ENCODE measurements around the gene SMAGP. TPM values are rescaled to one million over a fixed set of nuclear protein-coding genes. Genes with fewer than 3 reads are reported as not detected.

SMAGP gene
- total RNA-seq, 2 experiments from 2014 or later: 0.96 to 1.4 TPM

DNA sequence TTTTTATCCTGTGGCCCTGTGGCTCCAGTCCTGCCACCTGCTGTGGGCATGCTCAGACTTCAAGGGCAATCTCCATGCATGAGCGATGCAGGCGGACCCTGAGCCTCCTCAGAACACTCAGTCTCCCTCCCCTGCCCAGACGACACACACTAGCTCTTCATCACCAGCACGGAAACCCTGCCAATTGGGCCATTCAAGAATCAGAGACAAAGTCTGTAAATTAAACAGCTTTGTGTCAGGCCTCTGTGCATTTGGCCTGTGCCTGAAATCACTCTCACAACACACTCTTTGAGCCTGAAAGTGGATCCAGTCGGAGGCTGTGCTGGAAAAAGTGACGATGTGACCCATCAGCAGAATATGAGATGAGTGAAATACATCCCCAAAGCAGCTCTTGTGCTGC lies 64.9 kb downstream of the SMAGP start:
- Mint-ChIP-seq H3K27ac (no peak overlapping the region), H3K4me3 (no peak overlapping the region), H3K36me3 (ENCODE audit: low read depth) (no peaks in the 10 kb centered on the region), H3K9me3 (no peaks in the 10 kb centered on the region), H3K4me1 (ENCODE audit: low read depth) (peaks cover 5% of the 10 kb centered on the region), H3K27me3 (no peaks in the 10 kb centered on the region)
- ATAC-seq (no peak), DNase-seq (no peak)
- intact Hi-C loops (cut with micrococcal nuclease): no loop called here
- CTCF ChIA-PET: interaction anchor here (0.8 to 1.4 kb wide), 3 partner anchors 12 to 148 kb away, joined by 3 to 4 read pairs (median 3); no protein-coding TSS in a partner anchor
- TF ChIP-seq, protein P1, sequence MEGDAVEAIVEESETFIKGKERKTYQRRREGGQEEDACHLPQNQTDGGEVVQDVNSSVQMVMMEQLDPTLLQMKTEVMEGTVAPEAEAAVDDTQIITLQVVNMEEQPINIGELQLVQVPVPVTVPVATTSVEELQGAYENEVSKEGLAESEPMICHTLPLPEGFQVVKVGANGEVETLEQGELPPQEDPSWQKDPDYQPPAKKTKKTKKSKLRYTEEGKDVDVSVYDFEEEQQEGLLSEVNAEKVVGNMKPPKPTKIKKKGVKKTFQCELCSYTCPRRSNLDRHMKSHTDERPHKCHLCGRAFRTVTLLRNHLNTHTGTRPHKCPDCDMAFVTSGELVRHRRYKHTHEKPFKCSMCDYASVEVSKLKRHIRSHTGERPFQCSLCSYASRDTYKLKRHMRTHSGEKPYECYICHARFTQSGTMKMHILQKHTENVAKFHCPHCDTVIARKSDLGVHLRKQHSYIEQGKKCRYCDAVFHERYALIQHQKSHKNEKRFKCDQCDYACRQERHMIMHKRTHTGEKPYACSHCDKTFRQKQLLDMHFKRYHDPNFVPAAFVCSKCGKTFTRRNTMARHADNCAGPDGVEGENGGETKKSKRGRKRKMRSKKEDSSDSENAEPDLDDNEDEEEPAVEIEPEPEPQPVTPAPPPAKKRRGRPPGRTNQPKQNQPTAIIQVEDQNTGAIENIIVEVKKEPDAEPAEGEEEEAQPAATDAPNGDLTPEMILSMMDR (IDR thresholded peaks at IDR 0.05): no peak
- POLR2A ChIA-PET: interaction anchor here (1.0 to 1.8 kb wide), 3 partner anchors 13 to 47 kb away, joined by 3 to 5 read pairs (median 5); partner anchors contain the start of gene POU6F1

DNA sequence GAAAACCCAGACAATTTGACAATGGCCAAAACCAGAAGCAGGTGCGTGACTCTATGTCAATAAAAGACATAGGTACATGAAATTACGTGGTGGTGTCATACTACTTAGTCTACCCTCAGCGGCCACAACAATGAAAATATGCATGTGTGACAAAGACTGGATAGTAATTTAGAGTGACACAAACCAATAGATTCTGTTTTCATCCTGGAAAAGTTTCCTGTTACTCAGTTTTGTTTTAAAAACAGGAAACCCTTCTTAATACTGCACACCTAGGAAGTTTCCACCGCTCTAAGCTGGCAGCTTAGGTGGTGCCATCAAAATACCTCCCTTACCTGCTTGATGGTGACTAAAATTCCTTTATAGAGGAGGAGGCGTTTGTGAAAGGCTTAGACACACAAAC lies 67.5 kb downstream of the SMAGP start:
- CTCF ChIA-PET: no interaction called here
- ATAC-seq: no peak

DNA sequence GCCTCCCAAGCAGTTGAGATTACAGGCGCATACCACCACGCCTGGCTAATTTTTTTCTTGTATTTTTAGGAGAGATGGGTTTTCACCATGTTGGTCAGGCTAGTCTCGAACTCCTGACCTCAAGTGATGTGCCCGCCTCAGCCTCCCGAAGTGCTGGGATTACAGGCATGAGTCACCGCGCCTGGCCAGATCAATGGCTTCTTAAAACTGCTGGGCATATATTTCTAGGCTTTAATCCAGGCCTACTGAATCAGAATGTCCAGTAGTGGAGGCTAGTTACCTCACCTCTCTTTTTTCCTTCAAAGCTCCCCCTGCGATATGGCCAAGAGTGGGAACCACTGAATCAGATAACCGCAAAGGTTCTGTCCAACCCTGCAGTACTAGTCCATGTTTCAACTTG lies 69.4 kb downstream of the SMAGP start:
- H3K27ac Mint-ChIP-seq: no peak overlapping the region
- H3K27me3 Mint-ChIP-seq: no peaks in the 10 kb centered on the region
- TF ChIP-seq, protein P1 (IDR thresholded peaks at IDR 0.05): no peak
- POLR2A ChIA-PET: no interaction called here
- H3K36me3 Mint-ChIP-seq (ENCODE audit: low read depth): no peaks in the 10 kb centered on the region
- intact Hi-C loops (cut with micrococcal nuclease): no loop called here
- H3K4me3 Mint-ChIP-seq: no peak overlapping the region
- ATAC-seq (no peak), DNase-seq (no peak)
- H3K9me3 Mint-ChIP-seq: no peaks in the 10 kb centered on the region
- peaks cover 5% of the 10 kb centered on the region for H3K4me1 Mint-ChIP-seq (ENCODE audit: low read depth)
- CTCF ChIA-PET: no interaction called here

More for the DNA sequence above, 67.5 kb downstream of the SMAGP start:
- DNase-seq: no peak
- Mint-ChIP-seq H3K9me3 (no peaks in the 10 kb centered on the region), H3K27me3 (no peaks in the 10 kb centered on the region), H3K4me3 (no peak overlapping the region), H3K36me3 (ENCODE audit: low read depth) (no peaks in the 10 kb centered on the region), H3K27ac (peak overlapping the region; percentile 21), H3K4me1 (ENCODE audit: low read depth) (peaks cover 5% of the 10 kb centered on the region)
- intact Hi-C loops (cut with micrococcal nuclease): no loop called here
- POLR2A ChIA-PET: no interaction called here
- TF ChIP-seq, protein P1 (IDR thresholded peaks at IDR 0.05): no peak

DNA sequence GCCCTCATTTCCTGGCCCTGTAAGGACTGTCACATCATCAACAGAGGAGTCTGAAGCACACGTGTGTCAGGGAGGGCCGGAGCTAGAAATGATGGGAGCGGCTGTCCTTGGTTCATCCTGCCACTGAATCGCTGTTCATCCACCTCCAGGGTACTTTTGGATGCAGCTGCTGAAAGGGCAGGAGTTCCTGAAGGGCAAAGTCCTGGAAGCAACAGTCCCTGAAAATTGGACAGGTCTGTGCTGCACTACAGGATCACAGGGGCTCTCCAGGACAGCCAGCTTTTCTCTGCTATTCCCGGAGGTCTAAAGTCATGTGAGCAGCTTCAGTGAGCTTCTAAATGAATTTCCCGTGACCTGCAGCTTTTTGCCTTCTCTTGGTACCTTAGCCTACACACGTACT lies 70.1 kb downstream of the SMAGP start:
- Mint-ChIP-seq H3K36me3 (ENCODE audit: low read depth) (no peaks in the 10 kb centered on the region), H3K4me3 (no peak overlapping the region), H3K9me3 (no peaks in the 10 kb centered on the region), H3K4me1 (ENCODE audit: low read depth) (peaks cover 5% of the 10 kb centered on the region), H3K27ac (no peak overlapping the region), H3K27me3 (no peaks in the 10 kb centered on the region)
- intact Hi-C loops (cut with micrococcal nuclease): no loop called here
- TF ChIP-seq, protein P1 (IDR thresholded peaks at IDR 0.05): no peak
- DNase-seq: no peak
- ChIA-PET CTCF (interaction anchor here (0.6 to 1.0 kb wide), 2 partner anchors 16 to 18 kb away, joined by 3 read pairs; no protein-coding TSS in a partner anchor), POLR2A (no interaction called here)
- ATAC-seq: no peak

DNA sequence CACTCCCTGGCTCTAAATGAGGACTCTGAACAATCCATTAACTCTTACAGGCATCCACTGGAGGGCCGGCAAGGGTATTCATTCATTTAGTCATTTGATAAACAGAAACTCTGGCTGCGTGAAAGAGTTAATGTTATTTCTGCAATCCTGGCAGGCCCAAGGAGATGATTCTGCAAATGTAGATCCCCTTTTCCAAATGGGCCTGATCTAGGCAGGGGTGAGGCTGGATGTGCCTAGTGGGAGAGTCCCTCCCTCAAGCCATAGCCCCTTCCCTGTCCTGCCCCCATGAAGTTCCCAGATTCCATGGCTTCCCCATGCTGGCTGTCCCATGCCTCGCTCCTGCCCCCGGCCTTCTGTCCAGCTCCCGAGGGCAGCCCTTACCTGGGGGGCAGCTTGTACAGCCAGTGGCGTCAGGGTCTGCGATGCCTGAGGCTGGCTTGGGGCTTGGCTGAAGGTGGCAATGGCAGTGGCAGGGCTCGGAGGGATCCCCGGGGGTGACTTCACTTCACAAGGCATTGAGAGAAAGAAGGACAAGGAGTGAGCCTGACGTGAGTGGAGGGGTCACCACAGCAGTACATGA lies 70.8 kb downstream of the SMAGP start:
- no peak for DNase-seq
- Mint-ChIP-seq H3K36me3 (ENCODE audit: low read depth) (no peaks in the 10 kb centered on the region), H3K4me3 (no peak overlapping the region), H3K27me3 (no peaks in the 10 kb centered on the region), H3K27ac (no peak overlapping the region), H3K4me1 (ENCODE audit: low read depth) (peaks cover 5% of the 10 kb centered on the region), H3K9me3 (no peaks in the 10 kb centered on the region)
- ATAC-seq: no peak
- CTCF ChIA-PET: interaction anchor here (0.6 to 1.0 kb wide), 2 partner anchors 17 to 19 kb away, joined by 3 read pairs; no protein-coding TSS in a partner anchor
- intact Hi-C loops (cut with micrococcal nuclease): no loop called here
- POLR2A ChIA-PET: no interaction called here
- TF ChIP-seq, protein P1 (IDR thresholded peaks at IDR 0.05): no peak
